Globus pallidus (tissue), 1 donor: ENCODE results near the gene MATN1.

Experiments used
- DNase-seq: peaks from one replicate; pipeline ENCODE4 v3.0.0-alpha.2; 2015; ENCODE audit warnings: low spot score

Gene MATN1

DNA sequence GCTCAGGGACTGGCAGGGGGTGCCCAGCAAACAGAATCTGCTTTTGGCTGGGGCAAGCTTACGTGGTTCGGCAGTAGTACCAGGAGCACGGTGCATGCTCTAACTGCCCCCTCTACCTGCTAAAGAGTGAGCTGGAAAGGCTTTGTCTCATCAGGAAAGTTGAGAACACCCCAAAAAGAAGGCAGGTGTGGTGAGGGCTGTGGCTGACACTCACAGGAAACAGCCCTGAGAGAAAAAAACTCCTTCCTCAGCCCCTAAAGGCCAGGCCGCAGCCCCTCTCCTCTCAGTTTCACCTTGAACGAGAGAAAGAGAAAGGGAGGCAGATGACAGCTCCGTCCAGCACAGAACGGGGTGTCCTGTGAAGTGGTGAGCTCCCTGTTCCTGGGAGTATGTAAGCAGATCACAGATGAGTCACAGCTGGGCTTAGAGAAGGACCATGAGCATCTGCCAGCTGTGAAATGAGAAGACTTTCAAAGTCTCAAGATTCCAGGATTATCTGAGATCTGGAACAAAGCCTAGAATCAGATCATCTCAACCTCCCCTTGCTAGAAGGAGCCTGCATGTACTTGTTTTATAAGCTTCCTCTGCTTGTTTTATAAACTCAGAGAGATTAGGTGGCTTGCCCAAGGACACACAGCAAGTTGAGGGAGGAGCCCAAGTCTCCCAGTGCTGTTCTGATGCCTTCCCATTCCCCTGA is 20.8 kb upstream of the MATN1 start:
- DNase-seq = no peak

DNA sequence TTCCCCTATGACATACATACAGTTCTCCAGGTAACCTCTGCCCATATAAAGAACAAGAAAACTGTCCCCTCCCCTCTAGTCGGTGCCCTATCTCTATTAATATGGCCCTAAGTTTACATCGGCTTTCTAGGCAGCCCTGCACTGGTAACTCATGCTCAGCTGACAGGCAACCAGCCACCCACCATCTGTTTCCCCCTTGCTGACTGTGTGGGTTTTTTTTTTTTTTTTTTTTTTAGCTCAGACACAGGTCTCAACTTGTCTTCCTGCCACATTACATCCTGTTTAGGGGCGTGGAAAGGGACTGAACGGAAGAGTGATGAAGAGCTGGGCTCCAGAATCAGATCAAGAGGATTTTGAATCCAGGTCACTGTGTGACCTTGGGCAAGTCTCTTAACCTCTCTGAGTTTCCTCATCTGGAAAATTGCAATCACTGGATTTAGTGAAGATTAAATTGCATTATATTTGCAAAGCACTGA is 20.2 kb upstream of the MATN1 start:
- DNase-seq = no peak

DNA sequence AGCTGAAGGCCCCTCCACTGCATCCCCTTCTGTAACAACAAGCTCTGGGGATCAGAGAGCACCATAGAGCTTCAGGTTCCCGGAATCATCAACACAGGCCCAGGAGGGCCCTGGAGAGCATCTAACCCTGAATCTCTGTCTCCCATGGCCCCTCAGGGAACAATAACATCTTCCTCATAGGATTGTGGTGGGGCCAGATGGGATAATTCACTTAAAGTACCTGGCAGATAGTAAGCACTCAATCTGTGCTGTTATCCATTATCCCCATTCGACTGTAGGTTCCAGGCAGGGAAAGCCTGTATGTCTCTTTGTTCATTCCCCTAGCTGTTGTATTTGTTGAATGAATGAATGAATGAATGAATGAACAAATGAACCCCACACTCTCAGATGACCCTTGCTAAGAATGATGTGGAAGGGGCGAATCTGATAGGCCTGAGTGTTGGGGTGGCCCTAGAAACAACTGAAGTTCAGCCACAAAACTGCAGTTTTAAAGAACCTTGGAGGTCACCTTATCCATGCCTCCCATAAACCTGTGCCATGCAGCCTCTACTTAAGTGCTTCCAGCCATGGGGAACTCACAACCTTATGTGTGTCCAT is 19.7 kb upstream of the MATN1 start:
- no peak for DNase-seq

DNA sequence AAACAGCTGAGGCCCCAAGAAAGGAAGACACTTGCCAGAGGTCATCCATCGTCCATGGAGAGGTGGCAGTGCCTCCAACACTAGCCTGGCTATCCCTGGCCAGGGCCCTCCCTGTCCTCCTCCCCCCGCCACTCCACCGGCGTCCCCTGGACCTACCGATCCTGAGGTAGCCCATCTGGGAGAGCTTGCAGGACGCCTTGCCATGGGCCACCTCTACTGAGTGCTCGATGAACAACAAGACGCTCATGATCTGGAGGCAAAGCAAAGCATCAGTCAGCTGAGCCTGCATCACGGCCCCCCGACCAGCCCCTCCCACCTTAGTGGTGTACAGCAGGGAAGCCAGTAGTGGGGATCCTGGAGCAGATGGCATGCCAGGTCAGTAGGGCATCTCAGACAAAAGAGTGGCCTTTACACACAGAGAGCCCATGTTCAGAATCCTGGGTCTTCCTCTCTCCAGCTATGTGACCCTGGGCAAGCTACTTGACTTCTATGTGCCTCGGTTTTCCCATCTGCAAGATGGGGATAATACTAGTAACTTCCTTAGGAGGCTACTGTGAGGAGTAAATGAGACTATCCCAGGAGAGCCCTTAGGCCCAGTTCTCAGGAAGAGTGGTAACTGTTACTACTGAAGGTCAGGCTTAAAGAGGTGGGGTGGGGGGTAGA is 19.0 kb upstream of the MATN1 start:
- no peak for DNase-seq

DNA sequence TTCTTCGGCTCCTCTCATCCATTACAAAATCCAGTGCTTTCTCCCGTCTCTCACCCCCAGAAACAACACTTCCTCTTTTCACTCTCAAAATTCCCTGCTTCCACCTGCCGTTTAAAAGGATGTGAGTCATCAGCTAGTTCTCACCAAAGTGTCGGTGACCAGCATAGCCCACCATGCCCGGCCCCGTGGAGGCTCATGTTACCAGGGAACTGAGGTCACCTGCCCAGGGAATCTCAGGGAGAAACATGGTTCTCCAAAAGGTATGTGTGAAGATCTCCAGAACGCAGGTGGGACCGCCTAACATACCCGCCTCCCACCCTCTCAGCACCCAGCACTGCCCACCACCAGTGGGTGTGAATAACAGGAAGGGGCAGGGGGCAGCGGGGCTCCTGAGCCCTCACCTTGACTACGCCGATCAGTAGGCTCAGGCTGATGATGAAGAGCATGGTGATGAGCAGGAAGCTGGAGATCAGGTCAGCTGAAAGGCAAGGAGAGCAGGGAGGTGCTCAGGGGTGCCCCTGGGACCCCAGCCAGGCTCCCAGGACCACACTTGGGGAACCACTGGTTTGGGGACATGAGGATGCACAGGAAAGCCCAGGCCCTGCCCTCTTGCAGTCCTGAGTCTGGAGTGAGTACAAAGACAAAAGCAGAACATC is 18.0 kb upstream of the MATN1 start:
- DNase-seq = no peak

DNA sequence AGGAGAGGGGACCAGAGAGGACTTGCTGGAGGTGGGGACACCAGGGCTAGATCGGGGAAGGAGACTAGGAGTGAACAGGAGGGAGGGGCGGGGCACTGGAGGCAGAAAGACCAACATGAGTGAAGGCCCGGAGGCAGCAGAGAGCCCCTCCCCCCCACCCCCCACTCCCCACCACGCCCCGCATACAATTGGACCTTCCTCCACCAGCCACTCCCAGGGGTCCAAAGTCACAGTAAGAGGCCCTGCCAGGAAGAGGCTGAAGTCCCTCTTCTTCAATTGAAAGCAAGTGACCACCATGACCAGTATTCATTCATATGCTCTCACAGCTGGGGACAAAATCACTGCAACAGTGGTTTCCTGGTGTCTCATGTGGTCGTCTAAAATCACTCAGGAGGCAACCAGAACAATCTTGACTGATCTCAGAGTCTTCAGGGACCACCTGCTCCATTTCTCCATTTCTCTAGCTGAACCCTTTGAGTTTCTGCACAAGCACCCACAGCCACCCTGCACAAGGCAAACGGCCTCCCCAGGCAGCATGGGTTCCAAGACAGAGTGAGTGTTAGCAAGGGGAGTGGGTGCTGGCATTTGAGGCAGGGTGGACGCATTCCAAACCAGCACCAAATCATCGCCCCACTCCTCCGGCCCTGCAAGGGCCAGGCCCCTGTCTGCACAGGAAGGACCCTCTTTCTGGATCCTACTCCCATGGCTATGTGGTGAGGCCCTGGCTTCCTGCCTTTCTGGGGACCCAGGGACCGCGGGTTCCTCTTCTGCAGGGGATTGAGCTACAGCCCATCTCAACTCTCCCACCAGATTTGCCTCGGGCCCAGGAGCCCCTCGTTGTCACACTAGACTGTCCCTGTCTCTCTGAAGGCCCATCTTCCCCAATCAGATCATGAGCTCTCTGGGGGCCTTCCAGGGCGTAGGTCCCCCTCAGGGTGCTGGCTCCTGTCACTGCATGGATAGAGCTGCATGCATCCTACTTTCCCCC is 17.2 kb upstream of the MATN1 start:
- DNase-seq = no peak

DNA sequence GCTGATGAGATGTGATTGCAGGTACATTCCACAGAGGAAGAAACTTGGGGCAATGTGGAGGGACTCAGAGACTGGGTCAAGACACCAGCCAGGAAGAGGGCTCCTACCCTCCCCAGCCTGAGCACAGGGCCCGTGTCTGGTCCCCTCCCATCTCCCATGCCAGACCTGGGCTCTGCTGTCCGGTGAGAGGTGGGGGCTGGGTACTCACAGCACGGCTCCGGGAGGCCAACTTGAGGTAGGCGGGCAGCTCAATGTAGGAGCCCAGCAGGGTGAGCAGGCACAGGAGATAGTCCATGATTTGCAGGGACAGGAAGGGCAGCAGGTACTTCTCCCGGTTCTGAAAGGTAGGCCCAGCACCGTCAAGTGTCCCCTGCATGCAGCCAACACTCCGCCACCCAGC is 16.2 kb upstream of the MATN1 start:
- no peak for DNase-seq

DNA sequence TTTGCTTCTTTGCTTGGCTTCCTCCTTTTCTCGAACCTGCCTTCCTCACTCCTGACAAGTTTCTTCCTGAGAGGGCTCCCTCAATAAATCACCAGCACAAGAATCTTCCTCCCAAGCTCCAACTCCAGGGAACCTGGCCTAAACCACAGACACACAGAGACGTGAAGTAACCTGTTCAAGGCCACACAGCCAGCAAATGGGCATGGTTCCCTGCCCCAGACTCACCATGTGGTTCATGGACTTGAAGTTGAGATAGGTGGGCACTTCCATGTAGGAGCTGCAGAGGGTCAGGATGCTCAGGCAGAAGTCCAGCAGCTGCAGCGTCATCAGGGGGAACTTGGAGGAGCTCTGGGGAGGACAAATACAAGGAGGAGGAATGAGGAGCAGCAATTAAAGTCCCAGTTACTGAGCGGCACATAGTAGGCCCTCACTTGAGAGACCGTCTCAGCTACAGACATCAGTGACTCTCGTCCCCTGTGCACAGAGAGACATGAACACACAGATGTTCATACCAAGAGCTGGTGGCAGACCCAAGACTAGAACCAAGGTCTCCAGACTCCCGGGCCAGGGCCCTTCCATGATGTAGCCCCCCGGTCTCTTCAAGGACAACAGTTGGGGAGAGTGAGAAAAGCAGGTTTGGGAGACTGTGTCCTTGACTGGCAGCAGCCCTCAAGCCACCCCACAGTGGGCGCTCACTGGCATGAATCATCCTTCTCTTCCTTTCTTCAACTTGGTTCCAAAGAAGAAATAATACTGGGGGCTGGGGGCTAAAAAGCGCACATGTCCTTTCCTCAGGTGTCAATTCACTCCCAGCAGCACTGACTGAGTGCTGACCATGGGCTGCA is 15.6 kb upstream of the MATN1 start:
- no peak for DNase-seq

DNA sequence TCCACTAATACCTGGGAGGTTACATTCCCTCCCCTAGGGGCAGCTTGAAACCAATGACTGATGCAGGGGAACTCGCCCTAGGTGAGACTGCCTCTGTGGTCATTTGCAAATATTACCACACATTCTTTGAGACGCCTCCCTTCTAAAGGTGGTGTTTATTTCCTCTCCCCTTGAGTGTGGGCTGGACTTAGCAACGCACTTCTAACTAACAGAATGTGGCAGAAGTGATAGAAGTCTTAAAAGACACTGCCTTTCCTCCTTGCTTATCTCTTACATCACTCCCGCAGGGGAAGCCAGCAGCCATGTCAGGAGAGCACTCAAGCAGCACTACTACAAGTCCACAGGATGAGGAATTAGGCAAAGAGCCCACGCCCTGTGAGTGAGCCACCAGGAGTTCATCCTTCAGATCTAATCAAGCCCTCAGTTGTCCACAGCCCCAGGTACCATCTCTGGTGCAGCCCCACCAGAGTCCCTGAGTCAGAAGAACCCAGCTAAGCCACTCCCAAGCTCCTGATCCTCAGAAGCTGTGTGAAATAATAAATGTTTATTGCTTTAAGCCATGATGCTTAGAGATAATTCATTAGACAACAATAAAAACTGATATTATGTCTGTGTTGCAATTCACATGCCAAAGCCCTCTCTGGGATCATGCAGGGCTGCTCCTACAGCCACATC is 14.8 kb upstream of the MATN1 start:
- no peak for DNase-seq

DNA sequence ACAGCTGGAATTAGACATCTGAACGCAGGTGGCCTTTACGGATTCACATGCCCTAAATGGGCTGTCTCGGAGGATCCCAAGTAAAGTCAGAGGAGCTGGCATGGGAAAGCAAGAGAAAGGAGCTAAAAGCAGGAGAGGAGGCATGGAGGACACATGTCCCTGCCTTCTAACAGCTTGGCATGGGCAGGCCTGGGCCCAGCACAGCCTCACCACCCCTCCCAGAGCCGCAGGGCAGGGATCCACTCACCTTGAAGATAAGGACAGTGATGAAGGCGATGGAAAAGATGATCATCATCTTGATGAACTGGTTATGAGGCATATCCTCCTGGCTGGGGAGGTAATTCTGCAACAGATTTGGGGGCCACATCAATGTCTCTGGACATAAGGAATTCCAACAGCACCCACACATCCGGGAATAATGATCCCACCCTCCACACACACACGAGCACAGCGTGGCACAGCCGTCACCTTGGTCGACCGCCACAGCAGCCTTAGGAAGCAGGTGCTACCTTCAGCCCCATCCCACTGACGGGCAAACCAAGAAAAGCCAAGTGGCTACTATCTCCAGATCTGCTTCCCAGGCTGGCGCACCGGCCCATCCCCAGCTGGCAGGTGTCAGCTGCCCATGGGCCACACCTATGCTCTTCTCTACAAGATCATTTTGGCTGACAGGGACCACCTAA is 14.1 kb upstream of the MATN1 start:
- no peak for DNase-seq

DNA sequence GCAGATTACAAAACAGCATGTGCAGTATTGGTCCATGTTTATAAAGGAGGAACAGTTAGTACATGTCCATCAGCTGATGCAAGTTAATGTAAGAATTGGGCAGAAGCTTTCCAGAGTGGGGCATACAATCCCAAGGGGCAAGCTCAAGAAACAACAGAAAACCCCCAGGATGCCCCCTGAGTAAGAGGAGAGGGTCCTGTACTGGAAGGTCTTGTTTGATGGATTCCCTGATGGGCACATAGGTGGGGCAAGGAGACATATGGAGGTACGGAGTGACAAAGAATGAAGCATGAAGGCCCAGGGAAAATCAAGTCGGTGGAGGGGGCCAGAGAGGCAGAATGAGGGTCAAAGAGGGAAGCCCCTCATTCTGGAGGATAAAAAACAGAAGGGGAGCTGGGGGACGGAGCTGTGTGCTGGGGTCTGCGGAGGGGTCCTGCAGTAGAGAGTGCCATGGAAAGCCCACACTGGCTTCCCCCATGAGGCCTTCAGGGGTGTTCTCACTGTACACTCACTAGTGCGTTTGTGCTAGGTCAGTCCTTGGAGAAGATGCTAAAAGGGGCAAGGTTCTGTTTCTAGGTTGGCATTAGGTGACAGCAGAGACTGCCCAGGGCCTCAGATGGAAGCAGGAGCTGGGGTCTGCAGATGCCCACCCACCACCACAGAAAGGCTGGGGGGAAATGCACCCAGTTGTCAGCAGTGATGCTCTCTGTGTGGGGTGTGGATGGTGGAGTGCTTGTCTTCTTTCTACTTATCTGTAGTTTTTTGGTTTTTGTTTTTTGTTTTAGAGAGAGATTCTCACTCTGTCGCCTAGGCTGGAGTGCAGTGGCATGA is 12.5 kb upstream of the MATN1 start:
- no peak for DNase-seq

DNA sequence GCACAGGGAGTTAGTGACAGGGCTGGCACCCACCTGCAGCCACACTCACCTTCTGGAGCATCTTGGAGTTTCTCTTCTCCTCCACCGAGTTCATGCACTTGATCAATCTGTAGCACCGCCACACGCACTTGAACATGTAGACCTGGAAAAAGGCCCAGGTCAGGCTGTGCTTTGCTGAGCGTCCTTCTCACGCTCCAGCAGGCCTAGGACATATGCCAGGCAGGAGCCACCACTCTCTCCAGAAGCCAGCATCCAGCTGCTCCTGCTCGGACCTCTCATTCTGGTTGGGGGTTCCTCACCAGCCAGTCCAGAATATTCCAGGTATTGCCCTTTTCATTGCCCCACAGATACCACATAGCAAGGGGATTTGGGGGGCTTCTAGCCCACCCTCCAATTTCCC is 11.7 kb upstream of the MATN1 start:
- DNase-seq = no peak

DNA sequence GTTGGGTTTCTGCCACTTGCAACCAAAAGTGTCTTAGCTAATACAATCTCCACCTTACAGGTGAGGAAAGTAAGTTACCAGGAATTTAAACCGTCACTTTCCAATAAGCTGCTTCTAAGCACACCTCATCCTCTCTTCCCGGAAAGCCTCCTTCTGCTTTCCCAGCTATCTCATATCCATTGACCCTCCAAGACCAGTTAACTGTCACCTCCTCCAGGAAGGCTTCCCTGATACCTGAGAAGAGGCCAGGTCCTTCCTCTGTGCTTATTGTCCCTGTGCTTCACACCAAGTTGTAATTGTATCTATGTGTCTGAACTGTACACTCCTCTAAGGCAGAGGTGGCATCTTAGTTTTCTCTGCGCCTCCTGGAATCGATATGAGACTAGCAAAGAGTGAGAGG is 11.2 kb upstream of the MATN1 start:
- no peak for DNase-seq

DNA sequence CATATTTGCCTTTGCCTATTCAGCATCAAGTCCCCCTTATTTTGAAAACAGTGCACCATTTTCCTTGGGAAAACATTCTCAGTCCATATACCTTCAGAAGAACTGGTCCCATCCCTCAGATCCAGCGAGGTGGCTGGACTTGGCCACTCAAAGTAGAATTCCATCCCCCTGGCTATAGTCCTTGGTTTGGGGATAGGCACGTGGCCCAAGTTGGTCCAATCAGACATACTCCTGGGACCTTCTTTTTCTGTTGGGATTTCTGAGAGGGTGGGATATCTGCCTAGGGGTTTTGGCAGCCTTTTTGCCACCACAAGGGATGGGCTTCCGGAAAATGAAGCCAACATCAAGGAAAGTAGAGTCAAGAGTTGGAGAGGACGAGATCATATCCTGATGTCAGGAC is 10.7 kb upstream of the MATN1 start:
- DNase-seq = no peak

DNA sequence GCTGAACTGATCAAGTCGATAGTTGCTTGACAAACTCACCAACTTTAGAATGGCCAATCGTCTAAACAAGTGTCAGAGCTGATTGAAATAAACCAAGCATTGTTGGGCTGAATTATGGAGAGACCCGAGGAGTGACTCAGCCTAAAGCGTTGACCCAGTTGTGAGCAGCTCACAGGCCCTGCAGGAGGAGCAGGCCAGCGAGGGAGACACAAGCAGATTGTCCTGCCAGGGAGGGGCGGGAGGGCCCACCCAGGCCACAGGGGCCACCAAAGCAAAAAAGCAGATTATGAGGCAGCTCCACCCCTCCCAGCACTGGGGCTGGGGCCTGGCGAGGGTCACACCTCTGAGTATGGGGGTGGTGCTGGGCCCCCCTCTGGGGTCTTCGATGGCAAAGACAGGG is 10.1 kb upstream of the MATN1 start:
- DNase-seq = no peak

DNA sequence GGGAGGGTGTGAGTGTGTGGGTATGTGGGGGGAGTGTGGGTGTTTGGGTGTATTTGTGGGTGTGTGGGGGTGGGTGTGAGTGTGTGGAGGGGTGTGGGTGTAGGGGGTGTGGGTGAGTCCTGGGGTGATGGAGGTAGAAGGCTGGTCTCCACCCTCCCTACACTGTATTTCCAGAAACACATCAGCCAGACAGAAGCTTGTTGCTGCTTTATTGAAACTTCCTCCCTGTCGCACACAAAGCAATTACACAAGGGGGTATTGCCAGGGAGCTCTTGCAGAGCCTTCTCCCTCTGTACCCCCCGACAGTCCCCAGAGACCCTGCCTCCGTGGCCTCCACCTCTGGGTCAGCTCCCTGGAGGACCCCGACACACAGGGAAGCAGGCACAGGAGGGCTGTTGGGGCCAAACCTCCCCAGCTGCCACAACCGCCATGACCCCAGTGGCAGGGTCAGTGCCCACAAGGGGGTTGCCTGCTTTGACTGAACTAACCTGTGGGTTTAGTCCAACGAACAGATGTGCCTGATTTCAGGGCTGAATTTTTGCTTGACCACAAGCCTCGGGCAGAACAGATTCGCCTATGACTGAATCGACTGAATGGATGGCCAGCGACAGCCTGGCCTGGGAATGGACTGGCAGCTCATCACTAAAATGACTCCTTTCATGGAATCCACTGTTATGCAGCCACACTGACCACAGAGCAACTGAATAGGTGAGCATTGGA is 9.1 kb upstream of the MATN1 start:
- no peak for DNase-seq

DNA sequence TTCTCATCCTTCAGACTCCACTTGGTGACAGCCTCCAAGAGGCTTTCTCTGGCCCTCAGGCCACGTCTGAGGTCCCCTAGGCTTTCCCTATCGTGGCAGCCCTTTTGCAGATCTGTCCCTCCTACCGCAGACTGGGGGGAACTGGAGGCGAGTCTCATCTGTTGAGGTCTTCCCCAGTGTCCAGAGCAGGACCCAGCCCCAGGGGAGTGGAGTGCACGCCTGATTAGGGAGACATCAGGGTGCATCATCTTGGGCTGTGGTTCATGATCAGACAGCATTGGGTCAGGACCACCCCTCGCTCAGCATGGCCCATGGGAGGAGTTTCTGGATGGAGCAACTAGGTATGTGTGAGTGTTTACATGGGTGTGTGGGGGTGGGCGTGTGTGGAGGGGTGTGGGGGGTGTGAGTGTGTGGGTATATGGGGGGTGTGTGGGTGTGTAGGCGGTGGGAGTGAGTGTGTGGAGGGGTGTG is 8.5 kb upstream of the MATN1 start:
- no peak for DNase-seq
